HUES48 (cell line): ENCODE measurements around the gene CDH16.
"Not testable (repeated sequence)": the region's sequence is repeated elsewhere in the genome, so short reads cannot be mapped to it uniquely, and the experiment has no call there.

Source experiments
- H3K27ac ChIP-seq: one replicate; pipeline ENCODE4 v1.7.0; 2013; ENCODE audit warnings: low read depth, low read length, inconsistent platforms
- H3K27me3 ChIP-seq: 2 replicates; pipeline ENCODE4 v1.6.1; 2013; ENCODE audit warnings: mild to moderate bottlenecking, low read length; ENCODE audit not compliant: control insufficient read depth, insufficient read depth
- H3K36me3 ChIP-seq: 2 replicates; pipeline ENCODE4 v1.6.1; 2013; ENCODE audit warnings: low read length; ENCODE audit not compliant: control insufficient read depth, insufficient read depth
- H3K4me1 ChIP-seq: 2 replicates; pipeline ENCODE4 v1.6.1; 2013; ENCODE audit warnings: mild to moderate bottlenecking, low read length; ENCODE audit not compliant: control insufficient read depth, insufficient read depth
- H3K4me3 ChIP-seq: 2 replicates; pipeline ENCODE4 v1.5.1; 2013; ENCODE audit warnings: mild to moderate bottlenecking, low read depth, low read length
- H3K9ac ChIP-seq: 2 replicates; pipeline ENCODE4 v1.6.1; 2013; ENCODE audit warnings: mild to moderate bottlenecking, low read depth, low read length, moderate library complexity
- H3K9me3 ChIP-seq: 2 replicates; pipeline ENCODE4 v1.6.1; 2013; ENCODE audit warnings: low read length; ENCODE audit not compliant: control insufficient read depth, insufficient read depth

The CDH16 gene

DNA sequence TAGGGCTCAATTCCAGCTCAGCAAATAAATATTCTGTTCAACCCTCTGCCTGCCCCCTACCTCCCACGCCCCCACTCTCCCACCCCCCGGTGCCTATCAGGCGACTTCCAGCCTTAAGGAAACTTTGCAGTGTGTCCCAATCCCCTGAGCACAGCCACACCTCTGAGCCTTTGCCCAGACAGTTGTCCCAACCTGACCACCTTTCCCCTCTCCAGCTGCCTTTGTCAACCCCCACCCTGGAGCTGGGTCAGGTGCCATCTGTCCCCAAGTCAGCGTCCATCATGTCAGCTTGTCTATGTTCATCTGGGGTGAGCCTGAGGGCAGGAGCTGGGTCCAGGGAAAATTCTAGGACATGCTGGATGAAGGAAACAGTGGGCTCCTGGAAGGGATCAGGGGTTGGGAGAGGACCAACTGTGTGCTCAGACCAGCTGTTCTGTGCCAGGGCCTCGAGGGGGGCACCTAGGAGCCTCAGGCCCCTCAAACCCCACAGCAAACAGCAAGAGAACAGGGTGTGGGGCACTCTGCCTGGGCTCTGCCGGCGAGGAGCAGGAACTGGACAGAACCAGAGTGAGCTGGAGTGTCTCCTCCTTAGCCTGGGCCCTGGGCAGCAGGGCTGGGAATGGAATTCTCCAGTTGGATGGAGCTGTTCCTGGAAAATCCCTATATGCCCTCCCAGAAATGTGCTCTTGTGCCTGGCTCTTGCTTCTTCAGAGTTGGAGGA is 17.8 kb downstream of the CDH16 start:
- no peak overlapping the region for H3K4me3 ChIP-seq
- H3K27ac ChIP-seq: no peak overlapping the region
- no peak overlapping the region for H3K9ac ChIP-seq
- H3K4me1 ChIP-seq: peaks cover 8% of the 10 kb centered on the region; the same call in 1 of the 2 replicates
- H3K27me3 ChIP-seq: no peaks in the 10 kb centered on the region
- H3K36me3 ChIP-seq: no peaks in the 10 kb centered on the region
- H3K9me3 ChIP-seq: no peaks in the 10 kb centered on the region

DNA sequence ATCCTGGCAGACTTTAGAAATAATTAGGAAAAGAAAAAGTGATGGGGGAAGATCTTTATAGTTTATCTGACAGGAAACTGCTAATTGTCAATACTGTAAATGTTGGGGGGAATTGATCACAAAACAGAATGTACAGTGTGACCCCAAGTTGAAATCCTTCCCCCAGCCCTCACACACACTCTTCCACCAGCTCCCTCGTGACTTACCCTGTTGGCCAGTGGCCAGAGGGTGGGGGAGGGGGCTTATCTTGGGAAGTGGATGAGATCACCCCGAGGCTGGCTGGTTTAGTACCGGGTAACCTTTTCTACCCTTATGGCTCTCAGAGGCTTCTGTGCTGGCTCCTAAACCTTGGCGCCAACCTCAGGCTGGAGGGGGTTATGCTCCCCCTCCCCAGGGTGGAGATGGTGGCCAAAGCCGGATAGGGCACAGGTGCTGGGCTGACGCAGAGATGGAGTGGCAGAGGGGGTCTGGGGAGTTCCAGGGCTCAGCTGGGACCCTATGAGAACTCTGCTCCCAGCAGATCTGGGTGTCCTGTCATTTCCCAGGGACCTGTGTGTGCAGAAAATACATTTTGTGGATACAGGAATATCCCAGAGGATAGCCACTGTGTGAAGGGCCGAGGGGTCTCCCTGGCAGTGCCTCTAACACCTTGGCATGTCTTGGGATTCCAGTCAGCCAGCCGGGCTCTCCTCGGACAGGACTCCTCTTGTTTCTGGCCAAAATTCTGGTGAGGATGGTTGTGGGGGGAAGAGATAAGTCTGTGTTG is 18.6 kb downstream of the CDH16 start:
- H3K9ac ChIP-seq: no peak overlapping the region
- no peak overlapping the region for H3K4me3 ChIP-seq
- H3K9me3 ChIP-seq: no peaks in the 10 kb centered on the region
- no peak overlapping the region for H3K27ac ChIP-seq
- H3K27me3 ChIP-seq: no peaks in the 10 kb centered on the region
- H3K4me1 ChIP-seq: peaks cover 8% of the 10 kb centered on the region; the same call in 1 of the 2 replicates
- no peaks in the 10 kb centered on the region for H3K36me3 ChIP-seq

DNA sequence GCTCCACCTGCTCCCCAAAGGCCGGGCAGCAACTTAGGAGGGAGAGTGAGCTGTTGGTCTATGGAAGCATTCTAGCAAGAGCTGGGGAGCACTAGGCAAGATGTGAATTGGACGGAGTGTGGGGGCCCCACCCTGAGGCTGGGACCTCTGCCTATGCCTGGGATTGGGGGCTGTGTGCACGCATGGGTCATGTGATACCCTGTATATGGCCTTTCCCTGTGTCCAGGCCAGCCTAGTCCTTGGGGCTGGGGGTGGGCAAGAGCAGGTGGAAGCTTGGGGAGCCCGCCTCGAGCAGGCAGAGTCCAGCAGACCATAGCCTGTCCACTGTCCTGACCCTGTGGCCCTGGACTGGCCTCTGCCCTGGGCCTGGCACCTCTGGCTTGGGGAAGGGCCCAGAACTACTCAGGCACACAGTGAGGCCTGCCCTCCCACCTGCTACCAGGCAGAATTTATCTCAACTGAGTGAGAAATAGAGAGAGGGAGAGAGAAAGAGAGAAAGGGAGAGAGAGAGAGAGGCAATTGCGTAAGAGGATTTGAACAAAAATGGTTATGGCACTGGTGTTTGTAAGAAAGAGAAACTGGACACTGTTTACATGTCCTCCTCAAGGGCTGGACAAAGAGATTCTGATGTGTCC is 19.3 kb downstream of the CDH16 start:
- Histone ChIP-seq H3K4me1 (peaks cover 8% of the 10 kb centered on the region; the same call in 1 of the 2 replicates), H3K9me3 (no peaks in the 10 kb centered on the region), H3K27me3 (no peaks in the 10 kb centered on the region), H3K27ac (no peak overlapping the region), H3K9ac (no peak overlapping the region), H3K36me3 (no peaks in the 10 kb centered on the region), H3K4me3 (no peak overlapping the region)

DNA sequence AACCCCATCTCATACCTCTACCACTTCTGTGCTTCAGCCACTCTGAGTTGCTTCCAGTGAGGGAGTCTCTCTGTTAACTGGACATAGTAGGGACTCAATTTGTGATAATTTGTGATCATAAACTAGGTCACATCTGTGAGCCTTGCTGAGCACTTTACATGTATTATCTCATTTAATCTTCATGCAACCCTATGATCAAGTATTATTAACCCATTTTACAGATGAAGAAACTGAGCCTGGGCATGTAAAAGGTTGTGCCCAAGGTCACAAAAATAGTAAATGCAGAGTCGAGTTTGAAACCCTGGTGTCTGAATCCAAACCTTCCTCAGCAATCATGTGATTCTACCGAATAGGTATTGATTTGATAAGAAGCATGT is 19.8 kb downstream of the CDH16 start:
- Histone ChIP-seq H3K9me3 (no peaks in the 10 kb centered on the region), H3K36me3 (no peaks in the 10 kb centered on the region), H3K4me1 (peaks cover 8% of the 10 kb centered on the region; the same call in 1 of the 2 replicates), H3K9ac (no peak overlapping the region), H3K27ac (no peak overlapping the region), H3K4me3 (no peak overlapping the region), H3K27me3 (no peaks in the 10 kb centered on the region)

DNA sequence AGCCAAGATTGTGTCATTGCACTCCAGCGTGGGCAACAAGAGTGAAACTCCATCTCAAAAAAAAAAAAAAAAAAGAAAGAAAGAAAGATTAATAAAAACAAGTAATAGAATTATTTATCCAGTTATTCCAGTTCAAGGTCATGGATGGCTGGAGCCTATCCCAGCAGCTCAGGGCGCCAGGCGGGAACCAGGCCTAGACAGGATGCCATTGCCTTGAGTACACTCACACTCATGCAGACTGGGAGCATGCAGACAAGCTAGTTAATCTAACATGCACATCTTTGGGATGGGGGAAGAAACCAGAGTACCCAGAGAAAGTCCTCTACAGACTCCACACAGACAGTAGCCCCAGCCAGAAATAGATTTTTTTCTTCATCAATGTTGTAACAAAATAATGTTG is 20.5 kb downstream of the CDH16 start:
- H3K4me1 ChIP-seq: peaks cover 8% of the 10 kb centered on the region; the same call in 1 of the 2 replicates
- H3K27me3 ChIP-seq: no peaks in the 10 kb centered on the region
- no peak overlapping the region for H3K27ac ChIP-seq
- H3K36me3 ChIP-seq: no peaks in the 10 kb centered on the region
- H3K4me3 ChIP-seq: no peak overlapping the region
- no peak overlapping the region for H3K9ac ChIP-seq
- no peaks in the 10 kb centered on the region for H3K9me3 ChIP-seq

DNA sequence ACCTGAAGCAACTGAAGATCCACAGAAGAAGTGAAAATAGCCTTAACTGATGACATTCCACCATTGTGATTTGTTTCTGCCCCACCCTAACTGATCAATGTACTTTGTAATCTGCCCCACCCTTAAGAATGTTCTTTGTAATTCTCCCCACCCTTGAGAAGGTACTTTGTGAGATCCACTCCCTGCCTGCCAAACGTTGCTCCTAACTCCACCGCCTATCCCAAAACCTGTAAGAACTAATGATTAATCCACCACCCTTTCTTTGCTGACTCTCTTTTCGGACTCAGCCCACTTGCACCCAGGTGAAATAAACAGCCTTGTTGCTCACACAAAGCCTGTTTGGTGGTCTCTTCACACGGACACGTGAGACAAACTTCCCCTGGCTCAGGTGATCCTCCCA is 22.0 kb downstream of the CDH16 start:
- H3K4me1 ChIP-seq, H3K9me3 ChIP-seq, H3K36me3 ChIP-seq, H3K27me3 ChIP-seq, H3K27ac ChIP-seq, H3K4me3 ChIP-seq, H3K9ac ChIP-seq: not testable (repeated sequence)

DNA sequence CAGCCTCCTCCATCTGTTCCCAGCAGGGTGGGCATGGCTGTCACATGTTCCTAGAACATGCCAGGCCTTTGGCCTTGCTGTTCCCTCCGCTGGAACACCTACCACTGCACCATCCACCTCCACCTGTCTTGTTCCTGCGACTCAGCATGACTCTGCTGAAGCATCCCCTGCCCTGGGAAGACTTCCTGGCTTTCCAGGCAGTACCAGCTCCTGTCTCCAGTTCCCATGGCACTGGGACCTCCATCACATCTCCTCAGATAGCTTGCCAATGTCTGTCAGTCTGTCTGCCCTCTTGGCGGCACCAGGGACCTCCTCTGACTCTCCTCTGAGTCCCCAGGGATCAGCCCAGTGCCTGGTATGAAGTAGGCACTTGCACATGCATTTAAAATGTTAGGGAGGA is 22.7 kb downstream of the CDH16 start:
- Histone ChIP-seq H3K9ac (no peak overlapping the region), H3K9me3 (no peaks in the 10 kb centered on the region), H3K4me1 (peaks cover 8% of the 10 kb centered on the region; the same call in 1 of the 2 replicates), H3K36me3 (no peaks in the 10 kb centered on the region), H3K27me3 (no peaks in the 10 kb centered on the region), H3K4me3 (no peak overlapping the region), H3K27ac (no peak overlapping the region)

DNA sequence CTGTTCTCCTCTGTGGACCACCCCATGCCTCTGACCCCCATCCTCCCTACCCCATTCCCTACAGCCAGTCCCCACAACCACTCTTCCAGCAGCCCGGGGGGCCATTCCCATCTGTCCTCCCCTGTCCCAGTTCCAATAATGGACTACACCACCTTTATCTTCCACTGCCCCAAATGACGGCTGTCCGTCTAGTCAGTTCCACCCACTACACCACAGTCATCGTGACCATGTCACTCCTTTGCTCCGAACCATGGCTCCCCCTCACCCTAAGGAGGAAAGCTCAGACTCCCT is 23.1 kb downstream of the CDH16 start:
- 0 out of 2 replicates have a peak, but pooled peaks cover 2% of the 10 kb centered on the region for H3K36me3 ChIP-seq
- no peak overlapping the region for H3K9ac ChIP-seq
- no peaks in the 10 kb centered on the region for H3K9me3 ChIP-seq

DNA sequence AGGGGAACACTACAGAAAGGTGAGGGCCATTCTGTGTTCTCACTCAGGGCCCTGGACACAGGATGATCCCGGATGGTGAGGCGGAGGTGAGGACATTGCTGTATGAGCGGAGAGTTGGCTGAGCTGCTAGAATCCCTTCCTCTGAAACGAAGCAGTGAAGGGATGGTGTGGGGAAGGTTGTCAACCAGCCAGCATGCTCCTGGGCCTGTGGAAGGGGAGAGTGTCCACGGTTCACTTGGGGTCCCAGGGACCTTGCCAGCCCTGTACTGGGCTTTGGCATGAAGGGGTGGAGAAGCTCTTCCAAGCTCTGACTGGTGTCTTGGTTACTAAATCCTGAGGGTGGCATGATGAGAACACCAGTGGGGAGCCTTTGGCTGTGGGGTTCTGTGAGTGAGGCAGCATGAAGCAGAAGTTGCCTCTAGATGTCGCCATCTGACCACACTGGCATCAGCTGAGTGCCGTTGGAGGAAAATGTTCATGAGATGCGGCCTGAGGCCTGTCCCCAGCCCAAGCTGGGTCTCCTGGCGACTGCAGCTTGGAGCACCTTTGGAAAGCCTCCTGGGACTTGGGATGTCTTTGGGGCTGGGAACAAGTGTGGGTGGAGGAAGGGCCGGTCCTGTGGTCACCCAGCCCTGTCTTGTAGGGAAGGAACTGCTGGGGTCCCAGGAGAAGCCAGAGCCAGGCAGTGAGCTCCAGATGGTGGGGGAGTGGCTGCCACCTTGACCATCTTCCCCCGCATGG is 23.6 kb downstream of the CDH16 start:
- Histone ChIP-seq H3K9ac (no peak overlapping the region), H3K27me3 (no peaks in the 10 kb centered on the region), H3K27ac (no peak overlapping the region), H3K4me1 (peaks cover 6% of the 10 kb centered on the region; the same call in 1 of the 2 replicates), H3K4me3 (no peak overlapping the region), H3K36me3 (0 out of 2 replicates have a peak, but pooled peaks cover 4% of the 10 kb centered on the region), H3K9me3 (no peaks in the 10 kb centered on the region)

More for the DNA sequence above, 23.1 kb downstream of the CDH16 start:
- Histone ChIP-seq H3K4me3 (no peak overlapping the region), H3K4me1 (peaks cover 8% of the 10 kb centered on the region; the same call in 1 of the 2 replicates), H3K27me3 (no peaks in the 10 kb centered on the region), H3K27ac (no peak overlapping the region)

DNA sequence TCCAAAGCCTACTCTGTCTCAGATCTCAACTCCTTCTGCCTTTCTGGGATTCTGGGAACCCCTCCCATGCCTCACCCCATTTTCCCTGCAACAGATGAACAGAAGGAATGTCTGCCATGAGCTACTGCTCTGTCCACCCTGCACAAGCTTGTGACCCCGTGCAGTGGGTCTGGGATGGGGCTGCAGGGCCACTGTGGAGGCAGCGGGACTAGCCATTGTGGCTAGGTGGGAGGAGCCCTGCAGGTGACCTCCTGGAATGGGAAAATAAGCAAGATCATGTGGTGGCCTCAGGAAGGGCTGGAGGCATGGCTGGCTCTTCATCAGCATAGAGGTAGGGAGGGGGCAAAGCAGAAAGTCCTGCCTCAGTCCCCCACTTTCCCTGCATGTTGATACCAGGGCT is 24.6 kb downstream of the CDH16 start:
- no peaks in the 10 kb centered on the region for H3K27me3 ChIP-seq
- no peak overlapping the region for H3K27ac ChIP-seq
- H3K9me3 ChIP-seq: no peaks in the 10 kb centered on the region
- no peak overlapping the region for H3K4me3 ChIP-seq
- peaks cover 9% of the 10 kb centered on the region; the same call in 1 of the 2 replicates for H3K36me3 ChIP-seq
- H3K9ac ChIP-seq: no peak overlapping the region
- H3K4me1 ChIP-seq: no peaks in the 10 kb centered on the region
